ENCODE measurements around the gene FBXL17.

GRCh38 chr5:108212775-108213346 lies 169.0 kb downstream of the FBXL17 start:
- TF ChIP-seq ATF4 (CRISPR knock-in tag; IDR thresholded peaks at IDR 0.05) (no peak), CTCF (IDR thresholded peaks at IDR 0.05 in 2 of 3, conservative IDR thresholded peaks at IDR 0.05 in 1 of 3; ENCODE audit: insufficient read depth in 2 of 3, low read depth in 1 of 3, low read length in 3 of 3) (no peak), KLF6 (CRISPR knock-in tag; IDR thresholded peaks at IDR 0.05; ENCODE audit: borderline replicate concordance) (no peak), ZNF609 (CRISPR knock-in tag; IDR thresholded peaks at IDR 0.05; ENCODE audit: borderline replicate concordance) (no peak), POLR2AphosphoS5 (IDR thresholded peaks at IDR 0.05; ENCODE audit: control insufficient read depth, insufficient read depth, low read depth, low read length) (no peak), ZNF239 (CRISPR knock-in tag; IDR thresholded peaks at IDR 0.05) (no peak), ESRRA (IDR thresholded peaks at IDR 0.05; ENCODE audit: borderline replicate concordance, low read depth) (no peak), MYNN (IDR thresholded peaks at IDR 0.05) (no peak), MYNN (CRISPR knock-in tag; IDR thresholded peaks at IDR 0.05) (no peak)

Measured in K562 (cell line).